Central memory CD8-positive, alpha-beta T cell (primary cell): ENCODE data around the gene THBS1.

ENCODE experiments used
- ATAC-seq: fragments of 150-1000 bp; cut with Tn5 transposase; replicated peaks from 2 replicates; pipeline ENCODE4 v1.10.0; 2022; ENCODE audit warnings: mild to moderate bottlenecking, moderate FRiP score, moderate number of reproducible peaks; ENCODE audit not compliant: poor library complexity, severe bottlenecking; ENCODE audit errors: extremely low read depth
- DNase-seq, 2 donors: peaks; one replicate each; pipeline ENCODE4 v3.0.0; 2021; ENCODE audit warnings: low spot score in 2 of 2
- H3K27ac Mint-ChIP-seq: one replicate; pipeline ENCODE4 v1.8.0; 2022; ENCODE audit warnings: low read depth, mild to moderate bottlenecking, moderate library complexity, mixed read lengths
- H3K27me3 Mint-ChIP-seq: one replicate; pipeline ENCODE4 v1.8.0; 2022; ENCODE audit warnings: mixed read lengths
- H3K36me3 Mint-ChIP-seq: one replicate; pipeline ENCODE4 v1.8.0; 2022; ENCODE audit warnings: mild to moderate bottlenecking, moderate library complexity, mixed read lengths; ENCODE audit not compliant: insufficient read depth
- H3K4me1 Mint-ChIP-seq: one replicate; pipeline ENCODE4 v1.8.0; 2022; ENCODE audit warnings: mixed read lengths
- H3K4me3 Mint-ChIP-seq: one replicate; pipeline ENCODE4 v1.8.0; 2022; ENCODE audit warnings: mild to moderate bottlenecking, moderate library complexity, mixed read lengths
- H3K9me3 Mint-ChIP-seq: one replicate; pipeline ENCODE4 v1.8.0; 2022; ENCODE audit warnings: mixed read lengths

THBS1 gene

DNA sequence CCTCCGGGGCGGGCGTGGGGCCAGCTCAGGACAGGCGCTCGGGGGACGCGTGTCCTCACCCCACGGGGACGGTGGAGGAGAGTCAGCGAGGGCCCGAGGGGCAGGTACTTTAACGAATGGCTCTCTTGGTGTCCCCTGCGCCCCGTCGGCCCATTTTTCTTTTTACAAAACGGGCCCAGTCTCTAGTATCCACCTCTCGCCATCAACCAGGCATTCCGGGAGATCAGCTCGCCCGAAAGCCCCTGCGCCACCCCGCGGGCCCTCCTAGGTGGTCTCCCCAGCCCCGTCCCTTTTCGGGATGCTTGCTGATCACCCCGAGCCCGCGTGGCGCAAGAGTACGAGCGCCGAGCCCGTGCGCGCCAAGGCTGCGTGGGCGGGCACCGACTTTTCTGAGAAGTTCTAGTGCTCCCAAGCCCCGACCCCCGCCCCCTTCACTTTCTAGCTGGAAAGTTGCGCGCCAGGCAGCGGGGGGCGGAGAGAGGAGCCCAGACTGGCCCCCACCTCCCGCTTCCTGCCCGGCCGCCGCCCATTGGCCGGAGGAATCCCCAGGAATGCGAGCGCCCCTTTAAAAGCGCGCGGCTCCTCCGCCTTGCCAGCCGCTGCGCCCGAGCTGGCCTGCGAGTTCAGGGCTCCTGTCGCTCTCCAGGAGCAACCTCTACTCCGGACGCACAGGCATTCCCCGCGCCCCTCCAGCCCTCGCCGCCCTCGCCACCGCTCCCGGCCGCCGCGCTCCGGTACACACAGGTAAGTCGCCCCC, at the start of gene THBS1:
TSS of gene THBS1 (plus strand) at position 595 of the 757 bp plus-strand sequence. CDS start 779 bp downstream, outside the sequence.
- no peak for DNase-seq
- peaks cover 46% of the 10 kb centered on the region for H3K27me3 Mint-ChIP-seq
- peak; percentile 31 for ATAC-seq
- peaks cover 27% of the 10 kb centered on the region for H3K4me1 Mint-ChIP-seq
- H3K4me3 Mint-ChIP-seq: peak within 1 kb of the TSS; percentile 70
- peaks cover 2% of the 10 kb centered on the region for H3K36me3 Mint-ChIP-seq
- H3K9me3 Mint-ChIP-seq: no peaks in the 10 kb centered on the region
- peak within 1 kb of the TSS; percentile 30 for H3K27ac Mint-ChIP-seq

DNA sequence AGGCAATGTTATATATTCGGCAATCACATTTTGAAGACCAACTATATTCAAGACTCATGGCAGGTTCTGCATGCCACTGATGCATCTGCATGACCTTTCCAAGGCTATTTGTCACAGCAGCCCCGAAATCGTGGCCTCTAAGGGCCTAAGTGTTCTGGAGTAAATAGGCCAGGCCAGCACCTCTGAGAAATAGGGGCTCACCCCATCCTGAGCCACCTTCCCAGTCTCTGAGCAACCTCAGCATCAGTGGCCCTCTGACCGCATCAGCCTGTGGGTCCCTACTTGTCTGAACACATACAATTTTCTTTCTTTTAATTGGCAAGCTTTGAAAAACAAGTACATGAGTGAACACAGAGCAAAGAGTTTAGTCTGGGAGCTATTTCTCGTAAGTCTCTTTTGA, 45.9 kb upstream of the THBS1 start:
- H3K27ac Mint-ChIP-seq: no peak overlapping the region
- H3K4me3 Mint-ChIP-seq: no peak overlapping the region
- ATAC-seq (no peak), DNase-seq (no peak)
- no peaks in the 10 kb centered on the region for H3K9me3 Mint-ChIP-seq
- H3K36me3 Mint-ChIP-seq: no peaks in the 10 kb centered on the region
- H3K4me1 Mint-ChIP-seq: no peaks in the 10 kb centered on the region
- H3K27me3 Mint-ChIP-seq: no peaks in the 10 kb centered on the region

DNA sequence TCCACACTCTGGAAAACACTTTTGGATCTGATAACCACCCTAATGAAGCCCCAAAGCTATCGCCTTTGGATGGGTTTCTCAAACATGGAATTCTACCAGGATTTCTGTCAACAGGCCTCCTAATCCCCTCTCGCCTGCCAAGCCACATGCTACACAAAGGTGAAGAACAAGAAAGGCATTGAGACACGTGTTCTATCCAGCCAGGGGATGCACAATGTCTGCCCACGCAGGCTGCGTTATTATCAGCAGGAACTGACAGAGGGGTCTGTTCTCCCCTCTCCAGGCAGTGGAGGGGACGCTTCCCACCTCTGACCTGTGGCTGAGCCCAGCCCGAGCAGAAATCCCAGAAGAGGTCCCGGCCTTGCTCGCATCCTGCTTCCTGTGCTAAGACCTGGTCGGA, 45.4 kb upstream of the THBS1 start:
- no peak for DNase-seq
- Mint-ChIP-seq H3K9me3 (no peaks in the 10 kb centered on the region), H3K4me3 (no peak overlapping the region), H3K4me1 (no peaks in the 10 kb centered on the region), H3K27me3 (no peaks in the 10 kb centered on the region), H3K27ac (no peak overlapping the region), H3K36me3 (no peaks in the 10 kb centered on the region)
- ATAC-seq: no peak

DNA sequence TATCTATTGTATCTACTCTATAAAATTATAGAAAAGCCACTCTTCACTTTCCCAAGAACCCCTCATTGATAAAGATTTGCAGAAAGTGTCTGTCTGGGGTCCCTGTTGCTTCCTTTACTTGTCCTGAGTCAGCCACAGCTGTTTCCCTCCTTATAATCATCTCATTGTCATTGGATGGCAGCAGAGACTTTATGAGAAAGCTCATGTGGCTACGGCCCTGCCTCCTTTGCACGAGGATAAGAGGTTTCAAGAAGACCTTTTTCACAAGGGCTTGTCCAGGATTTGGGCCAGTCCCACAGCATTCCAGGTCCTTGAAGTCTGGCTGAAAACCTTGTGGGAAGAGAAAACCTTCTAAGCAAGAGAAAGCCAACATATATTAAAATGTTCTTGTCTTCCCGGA, 41.9 kb upstream of the THBS1 start:
- peaks cover 16% of the 10 kb centered on the region for H3K27me3 Mint-ChIP-seq
- DNase-seq (no peak), ATAC-seq (no peak)
- H3K36me3 Mint-ChIP-seq: no peaks in the 10 kb centered on the region
- no peak overlapping the region for H3K4me3 Mint-ChIP-seq
- H3K27ac Mint-ChIP-seq: no peak overlapping the region
- H3K4me1 Mint-ChIP-seq: no peaks in the 10 kb centered on the region
- H3K9me3 Mint-ChIP-seq: no peaks in the 10 kb centered on the region

DNA sequence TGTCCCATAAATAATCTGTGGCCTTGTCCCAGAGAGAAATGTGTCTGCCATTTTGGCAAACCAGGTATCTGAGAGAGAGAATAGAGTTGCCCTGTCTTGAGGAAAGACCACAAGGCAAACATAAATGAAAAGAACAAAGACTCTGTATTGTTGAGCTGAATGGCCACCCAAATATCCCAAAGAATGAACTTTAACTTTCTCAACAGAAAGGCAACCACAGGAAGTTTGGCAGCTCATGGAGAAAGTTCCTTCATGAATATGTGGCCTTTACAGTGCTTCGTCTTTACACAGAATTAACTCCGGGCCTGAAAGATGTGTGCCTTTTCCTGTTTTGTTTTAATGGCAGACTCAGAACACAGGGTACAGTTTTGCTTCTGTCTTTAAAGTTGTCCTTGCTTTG, 41.4 kb upstream of the THBS1 start:
- ATAC-seq: no peak
- H3K27me3 Mint-ChIP-seq: peaks cover 21% of the 10 kb centered on the region

DNA sequence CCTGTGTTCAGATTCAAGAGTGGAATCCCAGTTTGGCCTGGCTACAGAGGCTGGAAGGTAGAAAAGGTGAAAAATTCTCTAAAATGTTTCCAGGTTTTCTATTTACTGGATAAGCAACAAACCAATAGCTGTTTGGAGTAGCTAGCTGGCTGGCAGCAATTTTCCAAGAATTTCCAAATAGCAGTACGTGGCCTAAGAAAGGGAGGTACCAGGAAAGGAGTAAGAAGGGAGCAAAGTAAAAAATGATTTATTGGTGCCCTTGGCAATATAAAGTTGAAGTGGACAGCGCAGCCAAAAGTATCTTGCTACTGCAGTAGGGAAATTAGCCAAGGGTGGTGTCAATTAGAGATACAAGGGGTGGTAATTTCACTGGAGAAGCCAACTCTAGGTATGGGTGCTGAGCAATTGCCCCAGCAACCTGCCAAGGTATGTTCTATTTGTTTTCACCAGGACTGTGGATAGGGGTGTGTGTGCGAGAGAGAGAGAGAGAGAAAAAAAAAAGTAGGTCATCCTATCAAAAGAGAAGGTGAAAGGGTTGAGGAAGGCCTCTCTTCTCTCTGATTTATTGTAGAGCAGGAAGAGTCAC, 40.8 kb upstream of the THBS1 start:
- H3K4me1 Mint-ChIP-seq: no peaks in the 10 kb centered on the region
- peaks cover 27% of the 10 kb centered on the region for H3K27me3 Mint-ChIP-seq
- no peak for ATAC-seq
- no peak overlapping the region for H3K27ac Mint-ChIP-seq
- H3K36me3 Mint-ChIP-seq: no peaks in the 10 kb centered on the region
- H3K9me3 Mint-ChIP-seq: peaks cover 5% of the 10 kb centered on the region
- H3K4me3 Mint-ChIP-seq: no peak overlapping the region
- DNase-seq: no peak

More for the DNA sequence above, 41.4 kb upstream of the THBS1 start:
- H3K9me3 Mint-ChIP-seq: no peaks in the 10 kb centered on the region
- DNase-seq: no peak
- no peaks in the 10 kb centered on the region for H3K4me1 Mint-ChIP-seq
- H3K36me3 Mint-ChIP-seq: no peaks in the 10 kb centered on the region
- H3K4me3 Mint-ChIP-seq: no peak overlapping the region
- no peak overlapping the region for H3K27ac Mint-ChIP-seq

DNA sequence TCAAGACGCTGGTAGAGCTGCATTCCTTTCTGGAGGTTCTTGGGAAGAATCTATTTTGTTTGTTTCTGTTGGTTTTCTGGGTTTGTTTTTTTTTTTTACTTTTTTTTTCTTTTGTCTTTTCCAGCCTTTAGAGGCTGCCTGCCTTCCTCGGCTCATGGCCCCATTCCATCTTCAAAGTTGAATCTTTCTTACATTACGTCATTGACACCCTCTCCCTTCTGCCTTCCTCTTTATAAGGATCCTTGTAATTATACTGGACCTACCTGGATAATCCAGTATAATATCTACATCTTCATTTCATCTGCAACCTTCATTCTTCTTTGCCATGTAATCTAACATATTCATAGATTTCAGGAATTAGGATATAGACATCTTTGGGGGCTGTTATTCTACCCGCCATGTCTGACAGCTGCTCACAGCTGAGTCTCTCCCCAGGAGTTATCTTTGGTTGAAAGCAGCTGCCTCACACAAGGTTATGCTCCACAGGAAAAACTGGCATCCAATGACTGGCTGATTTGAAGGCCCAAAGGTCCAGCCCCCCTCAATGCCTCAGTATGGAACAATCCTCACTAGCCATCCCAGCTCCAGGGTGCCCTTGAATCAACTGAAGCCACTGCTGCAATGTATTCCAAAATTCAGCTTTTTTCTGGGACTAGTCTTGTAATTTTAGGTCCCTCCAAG, 38.4 kb upstream of the THBS1 start:
- H3K4me1 Mint-ChIP-seq: no peaks in the 10 kb centered on the region
- no peak overlapping the region for H3K4me3 Mint-ChIP-seq
- peaks cover 47% of the 10 kb centered on the region for H3K27me3 Mint-ChIP-seq
- H3K9me3 Mint-ChIP-seq: peaks cover 5% of the 10 kb centered on the region
- no peak overlapping the region for H3K27ac Mint-ChIP-seq
- DNase-seq: no peak
- ATAC-seq: no peak
- H3K36me3 Mint-ChIP-seq: no peaks in the 10 kb centered on the region

DNA sequence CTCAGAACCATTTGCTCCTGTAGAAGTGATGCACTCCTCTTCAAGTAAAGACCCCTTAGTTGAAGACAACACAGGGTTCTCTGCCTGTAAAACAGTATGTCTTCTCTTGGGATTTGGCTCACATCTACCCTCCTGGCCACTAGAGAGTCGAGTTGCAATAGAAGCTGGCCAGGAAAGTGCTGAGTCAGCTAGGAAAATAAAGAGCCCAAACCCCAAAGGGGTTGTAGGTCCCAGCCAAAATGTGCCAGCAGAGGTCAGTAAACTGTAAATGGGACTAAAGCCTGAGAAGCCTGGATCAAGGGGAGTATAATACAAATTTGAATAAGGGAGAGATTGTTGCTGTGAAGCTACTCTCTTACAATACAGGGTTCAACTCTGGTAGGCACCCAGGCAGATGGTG, 37.2 kb upstream of the THBS1 start:
- Mint-ChIP-seq H3K4me1 (no peaks in the 10 kb centered on the region), H3K9me3 (peaks cover 5% of the 10 kb centered on the region), H3K27ac (no peak overlapping the region), H3K36me3 (no peaks in the 10 kb centered on the region), H3K27me3 (peaks cover 47% of the 10 kb centered on the region), H3K4me3 (no peak overlapping the region)
- no peak for ATAC-seq
- no peak for DNase-seq

DNA sequence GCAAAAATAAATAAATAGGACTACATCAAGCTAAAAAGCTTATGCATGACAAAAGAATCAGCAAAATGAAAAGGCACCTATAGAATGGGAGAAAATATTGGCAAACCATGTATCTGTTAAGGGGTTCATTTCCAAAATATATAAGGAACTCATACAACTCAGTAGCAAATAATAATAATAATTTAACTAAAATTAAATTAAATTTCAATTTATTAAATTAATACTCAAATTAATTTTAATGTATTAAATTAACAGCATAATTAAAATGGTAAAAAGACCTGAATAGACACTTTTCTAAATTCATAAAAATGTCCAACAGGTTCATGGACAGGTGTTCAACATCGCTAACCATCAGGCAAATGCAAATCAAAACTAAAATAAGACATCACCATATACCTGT, 34.0 kb upstream of the THBS1 start:
- H3K9me3 Mint-ChIP-seq: peaks cover 5% of the 10 kb centered on the region
- H3K4me1 Mint-ChIP-seq: no peaks in the 10 kb centered on the region
- no peaks in the 10 kb centered on the region for H3K36me3 Mint-ChIP-seq
- DNase-seq (no peak), ATAC-seq (no peak)
- peaks cover 47% of the 10 kb centered on the region for H3K27me3 Mint-ChIP-seq
- no peak overlapping the region for H3K4me3 Mint-ChIP-seq
- H3K27ac Mint-ChIP-seq: no peak overlapping the region

DNA sequence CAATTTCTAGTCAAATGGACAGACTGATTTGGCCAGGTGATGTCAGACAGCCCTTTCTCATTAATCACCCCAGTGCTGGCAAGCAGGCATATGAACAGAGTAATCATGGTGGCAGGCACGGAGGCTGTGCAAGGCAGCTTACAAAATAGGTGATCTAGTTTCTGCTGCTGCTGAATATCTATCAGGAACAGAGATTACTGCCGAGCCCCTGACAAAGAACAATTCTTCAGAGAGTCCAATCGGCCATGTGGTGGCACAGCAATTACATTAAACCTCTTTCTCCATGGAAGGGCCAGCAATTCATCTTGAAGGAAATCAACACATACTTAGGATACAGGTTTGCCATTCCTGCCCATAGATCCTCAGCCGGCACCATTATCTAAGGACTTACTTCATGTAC, 32.3 kb upstream of the THBS1 start:
- ATAC-seq (no peak), DNase-seq (no peak)
- H3K27me3 Mint-ChIP-seq: peaks cover 35% of the 10 kb centered on the region
- no peak overlapping the region for H3K27ac Mint-ChIP-seq
- no peaks in the 10 kb centered on the region for H3K36me3 Mint-ChIP-seq
- peaks cover 5% of the 10 kb centered on the region for H3K9me3 Mint-ChIP-seq
- H3K4me3 Mint-ChIP-seq: no peak overlapping the region
- H3K4me1 Mint-ChIP-seq: no peaks in the 10 kb centered on the region

DNA sequence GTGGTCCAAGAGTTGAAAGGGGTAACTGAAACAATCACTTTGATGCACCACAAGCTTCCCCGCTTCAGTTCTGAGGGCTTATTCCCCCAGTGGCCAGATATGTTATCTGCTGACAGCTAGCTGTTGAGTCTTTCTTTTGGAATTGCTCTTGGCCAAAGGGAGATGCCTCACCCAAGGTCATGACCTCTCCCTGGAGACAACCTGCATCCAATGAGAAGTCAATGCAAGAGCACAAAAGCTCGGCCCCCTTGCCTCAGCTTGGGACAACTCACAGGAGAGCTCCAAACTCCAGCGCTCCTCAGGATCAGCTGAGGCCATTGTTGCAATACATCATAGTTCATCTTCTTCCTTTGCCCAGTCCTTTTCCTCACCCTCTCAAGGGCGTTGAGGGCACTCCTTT, 31.0 kb upstream of the THBS1 start:
- no peaks in the 10 kb centered on the region for H3K4me1 Mint-ChIP-seq
- ATAC-seq (no peak), DNase-seq (no peak)
- no peak overlapping the region for H3K27ac Mint-ChIP-seq
- H3K4me3 Mint-ChIP-seq: no peak overlapping the region
- H3K9me3 Mint-ChIP-seq: peaks cover 1% of the 10 kb centered on the region
- peaks cover 1% of the 10 kb centered on the region for H3K36me3 Mint-ChIP-seq
- H3K27me3 Mint-ChIP-seq: peaks cover 22% of the 10 kb centered on the region

DNA sequence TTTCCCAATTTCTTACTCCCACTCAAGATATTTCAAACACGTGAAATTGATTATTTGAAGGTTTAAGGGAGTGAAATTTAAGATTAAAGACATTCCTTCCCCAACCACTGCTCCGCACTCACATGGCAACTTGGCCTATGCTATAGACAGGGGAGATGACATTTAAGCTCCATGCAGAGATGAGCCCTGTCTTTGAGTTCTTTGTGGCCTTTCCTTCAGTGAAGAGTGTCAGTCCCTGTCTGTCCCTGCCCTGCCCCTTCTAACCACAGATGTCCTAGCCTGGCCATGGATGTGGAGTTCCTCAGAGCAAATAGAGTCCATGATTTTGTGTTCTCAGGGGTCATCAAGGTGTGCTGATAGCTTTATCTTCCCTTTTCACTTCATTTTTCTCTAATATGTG, 29.4 kb upstream of the THBS1 start:
- H3K36me3 Mint-ChIP-seq: peaks cover 1% of the 10 kb centered on the region
- no peaks in the 10 kb centered on the region for H3K9me3 Mint-ChIP-seq
- ATAC-seq: no peak
- DNase-seq: no peak
- no peak overlapping the region for H3K27ac Mint-ChIP-seq
- peaks cover 6% of the 10 kb centered on the region for H3K27me3 Mint-ChIP-seq
- no peaks in the 10 kb centered on the region for H3K4me1 Mint-ChIP-seq
- no peak overlapping the region for H3K4me3 Mint-ChIP-seq

DNA sequence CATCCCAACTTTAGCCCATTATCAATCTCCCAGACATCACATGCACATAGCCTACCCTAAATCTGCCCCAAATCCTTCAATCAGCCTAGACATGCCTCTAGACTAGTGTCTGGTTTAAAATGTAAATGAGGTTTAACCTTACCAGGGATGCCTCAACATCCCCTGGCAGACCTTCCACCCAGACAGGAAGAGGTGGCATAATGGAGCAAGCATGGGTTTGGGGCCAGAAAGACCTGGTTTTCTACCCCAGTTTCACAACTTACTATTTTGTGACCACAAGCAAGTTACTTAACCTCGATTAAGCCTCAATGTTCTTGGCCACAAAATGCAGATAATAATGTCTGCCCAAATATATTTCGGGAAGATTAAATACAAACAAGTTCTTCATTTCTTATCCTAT, 28.3 kb upstream of the THBS1 start:
- H3K27me3 Mint-ChIP-seq: no peaks in the 10 kb centered on the region
- no peaks in the 10 kb centered on the region for H3K4me1 Mint-ChIP-seq
- H3K36me3 Mint-ChIP-seq: peaks cover 1% of the 10 kb centered on the region
- H3K4me3 Mint-ChIP-seq: no peak overlapping the region
- H3K9me3 Mint-ChIP-seq: no peaks in the 10 kb centered on the region
- ATAC-seq (no peak), DNase-seq (no peak)
- no peak overlapping the region for H3K27ac Mint-ChIP-seq
